IMR-90 (cell line): ENCODE measurements around the gene PLOD3. TPM values are rescaled to one million over a fixed set of nuclear protein-coding genes. Genes with fewer than 3 reads are reported as not detected.

ENCODE experiments used
- ATAC-seq: fragments of 200-7000 bp; cut with Tn5 transposase; 2 replicates; pipeline ENCODE4 v1.9.1; 2020; ENCODE audit warnings: low read depth, mild to moderate bottlenecking, moderate library complexity
- BruUV-seq: library from RNA; stranded (reverse); fragments of 400-500 nt; replicated peaks from 2 replicates; lab custom pipeline; 2021; lab: Mats Ljungman, UMichigan
- CTCF ChIA-PET: fragments of 300-600 bp; formaldehyde crosslinking; extraction: SDS; loops from one replicate; lab custom pipeline; 2021; ENCODE audit warnings: antibody characterized with exemption; lab: Yijun Ruan, JAX
- POLR2A ChIA-PET: fragments of 300-600 bp; sonication (Branson Sonifier 250); formaldehyde crosslinking; loops from one replicate; lab custom pipeline; 2022; ENCODE audit warnings: antibody characterized with exemption; ENCODE audit not compliant: unreplicated experiment; lab: Charles Lee
- DNase-seq: peaks from one replicate; pipeline ENCODE4 v3.0.0; 2013
- H2AFZ ChIP-seq: replicated peaks from 2 replicates; pipeline ENCODE3; 2013; ENCODE audit warnings: low read length, mild to moderate bottlenecking; ENCODE audit not compliant: poor library complexity
- H2AK5ac ChIP-seq: 2 replicates; pipeline ENCODE4 v1.6.1; 2013; ENCODE audit warnings: low read depth, low read length, inconsistent platforms
- H2AK9ac ChIP-seq: replicated peaks from 2 replicates; pipeline ENCODE3; 2013; ENCODE audit warnings: mild to moderate bottlenecking, low read depth, low read length, moderate library complexity; ENCODE audit not compliant: poor library complexity
- H2BK120ac ChIP-seq: 2 replicates; pipeline ENCODE4 v1.6.1; 2013; ENCODE audit warnings: low read depth, low read length, inconsistent platforms
- H2BK15ac ChIP-seq: 3 replicates; pipeline ENCODE4 v1.6.1; 2013; ENCODE audit warnings: low read depth, low read length, inconsistent platforms
- H2BK20ac ChIP-seq: 2 replicates; pipeline ENCODE4 v1.6.1; 2013; ENCODE audit warnings: low read depth, mild to moderate bottlenecking, inconsistent platforms, low read length, moderate library complexity
- H2BK5ac ChIP-seq: 2 replicates; pipeline ENCODE4 v1.6.1; 2013; ENCODE audit warnings: mild to moderate bottlenecking, low read depth, low read length, inconsistent platforms; ENCODE audit not compliant: poor library complexity, severe bottlenecking
- H3K14ac ChIP-seq: replicated peaks from 2 replicates; pipeline ENCODE4 v1.6.1; 2013; ENCODE audit warnings: low read depth, low read length, inconsistent platforms
- H3K18ac ChIP-seq: 2 replicates; pipeline ENCODE4 v1.6.1; 2013; ENCODE audit warnings: low read depth, low read length, control low read depth
- H3K23ac ChIP-seq: 2 replicates; pipeline ENCODE4 v1.6.1; 2013; ENCODE audit warnings: low read depth, low read length, inconsistent platforms
- H3K27ac ChIP-seq: 2 replicates; pipeline ENCODE4 v1.5.1; 2013; ENCODE audit warnings: mild to moderate bottlenecking, control low read depth, low read length; ENCODE audit not compliant: insufficient read depth
- H3K27me3 ChIP-seq: 2 replicates; pipeline ENCODE4 v1.6.1; 2013; ENCODE audit warnings: low read length; ENCODE audit not compliant: control insufficient read depth, insufficient read depth
- H3K36me3 ChIP-seq: 2 replicates; pipeline ENCODE4 v1.6.1; 2013; ENCODE audit warnings: low read length, mixed read lengths; ENCODE audit not compliant: control insufficient read depth, insufficient read depth
- H3K4ac ChIP-seq: 2 replicates; pipeline ENCODE4 v1.6.1; 2013; ENCODE audit warnings: low read depth, low read length, inconsistent platforms
- H3K4me1 ChIP-seq: 2 replicates; pipeline ENCODE4 v1.6.1; 2013; ENCODE audit warnings: low read length, mixed read lengths; ENCODE audit not compliant: control insufficient read depth, insufficient read depth
- H3K4me2 ChIP-seq: 2 replicates; pipeline ENCODE4 v1.6.1; 2013; ENCODE audit warnings: low read depth, mild to moderate bottlenecking, control low read depth, low read length, moderate library complexity
- H3K4me3 ChIP-seq: 2 replicates; pipeline ENCODE4 v1.5.1; 2013; ENCODE audit warnings: low read depth, mild to moderate bottlenecking, control low read depth, low read length, moderate library complexity; ENCODE audit not compliant: insufficient read depth
- H3K56ac ChIP-seq: 2 replicates; pipeline ENCODE4 v1.6.1; 2013; ENCODE audit warnings: low read length, inconsistent platforms; ENCODE audit not compliant: insufficient read depth; ENCODE audit errors: extremely low read depth
- H3K79me1 ChIP-seq, 2 experiments: 2 replicates each; pipeline ENCODE4 v1.6.1; 2013; ENCODE audit warnings: low read length in 2 of 2, inconsistent platforms in 1 of 2, low read depth in 1 of 2
- H3K9ac ChIP-seq: 2 replicates; pipeline ENCODE4 v1.6.1; 2013; ENCODE audit warnings: low read depth, low read length, control low read depth
- H3K9me1 ChIP-seq: 2 replicates; pipeline ENCODE4 v1.6.1; 2013; ENCODE audit warnings: low read length, inconsistent platforms; ENCODE audit not compliant: insufficient read depth
- H3K9me3 ChIP-seq: 2 replicates; pipeline ENCODE4 v1.6.1; 2013; ENCODE audit warnings: low read length; ENCODE audit not compliant: control insufficient read depth, insufficient read depth
- H4K20me1 ChIP-seq: 2 replicates; pipeline ENCODE4 v1.6.1; 2013; ENCODE audit warnings: low read length, inconsistent platforms; ENCODE audit not compliant: insufficient read depth
- H4K5ac ChIP-seq: 2 replicates; pipeline ENCODE4 v1.6.1; 2013; ENCODE audit warnings: mild to moderate bottlenecking, low read depth, low read length, control low read depth
- H4K8ac ChIP-seq, 2 experiments: 2 replicates each; pipeline ENCODE4 v1.6.1; 2013; ENCODE audit warnings: low read depth in 2 of 2, low read length in 2 of 2, control low read depth in 1 of 2, inconsistent platforms in 1 of 2
- H4K91ac ChIP-seq: 2 replicates; pipeline ENCODE4 v1.6.1; 2013; ENCODE audit warnings: low read depth, low read length, inconsistent platforms; ENCODE audit not compliant: insufficient read depth
- BHLHE40 ChIP-seq: fragments of 150-350 bp; IDR thresholded peaks from 2 replicates; pipeline ENCODE4 v1.6.1; 2016; ENCODE audit warnings: mild to moderate bottlenecking, low read depth, low read length
- RAD21 ChIP-seq: IDR thresholded peaks from 2 replicates; pipeline ENCODE4 v1.6.1; 2012; ENCODE audit warnings: low read length, improper control_type of control experiment
- RFX5 ChIP-seq: IDR thresholded peaks from 2 replicates; pipeline ENCODE4 v1.8.0; 2012; ENCODE audit warnings: low read depth, mild to moderate bottlenecking, low read length, moderate library complexity
- WGBS, 2 experiments: methylation state at CpG; one replicate each; pipeline versions ENCODE4 v1.1.5 to v1.1.7; 2013; ENCODE audit warnings: missing lambda C conversion rate in 2 of 2; ENCODE audit not compliant: insufficient read length in 1 of 2; ENCODE audit errors: extremely low coverage in 2 of 2; 5-methylcytosine and 5-hydroxymethylcytosine counted together
- dilution Hi-C: fragments of 300-500 bp; cut with HindIII; formaldehyde crosslinking; loops from one replicate; pipeline ENCODE4 v1.14.3; 2018; ENCODE audit warnings: low sequenced_read_pairs; ENCODE audit not compliant: unreplicated experiment
- in situ Hi-C: fragments of 300-500 bp; cut with MboI; formaldehyde crosslinking; loops from 3 replicates; pipeline ENCODE4 v1.14.3; 2019; ENCODE audit warnings: low sequenced_read_pairs, inconsistent platforms, mixed read lengths
- intact Hi-C: fragments of 100-400 bp; cut with micrococcal nuclease; formaldehyde crosslinking; loops from 2 replicates; pipeline ENCODE4 v1.10.0; 2022
- polyA plus RNA-seq, 3 experiments: library from polyadenylated mRNA; depleted of rRNA; stranded (reverse); fragments of >200 nt; gene quantifications; 2 replicates each; pipeline ENCODE4 v1.2.3, GENCODE V29; 2012; ENCODE audit warnings: low replicate concordance in 1 of 3
- total RNA-seq: library from RNA; depleted of rRNA; stranded (reverse); fragments of >200 nt; gene quantifications from 2 replicates; pipeline ENCODE4 v1.2.3, GENCODE V29; 2012

Gene PLOD3
- total and polyA plus RNA-seq, 2 of the 4 experiments (the other 2 are of a cell fraction), result 21.7 to 159 TPM

- H3K27ac ChIP-seq, result no peak overlapping the region
- H3K27me3 ChIP-seq, result no peaks in the 10 kb centered on the region
- no peak overlapping the region for H3K9ac ChIP-seq
- H3K9me1 ChIP-seq, result peaks cover 4% of the 10 kb centered on the region
- no peak overlapping the region for H2AFZ ChIP-seq
- no peak overlapping the region for H3K4ac ChIP-seq
- TF ChIP-seq BHLHE40 (no peak), RAD21 (no peak), RFX5 (no peak)
- peaks cover 9 to 23% of the 10 kb centered on the region in 2 experiments; a peak in 3 of 4 replicates for H3K79me1 ChIP-seq
- H2BK120ac ChIP-seq, result no peak overlapping the region
- H3K4me2 ChIP-seq, result no peak overlapping the region
- no peak overlapping the region for H4K91ac ChIP-seq
- H3K18ac ChIP-seq, result no peak overlapping the region
- peaks cover 52% of the 10 kb centered on the region for H3K36me3 ChIP-seq
- in situ Hi-C loops (no loop called here), intact Hi-C loops (no loop called here), dilution Hi-C loops (no loop called here)
- H3K14ac ChIP-seq, result no peak overlapping the region
- H3K56ac ChIP-seq, result no peak overlapping the region
- ChIA-PET POLR2A (interaction anchor here (0.6 kb wide), 1 partner anchor 18 kb away, joined by 3 read pairs; no protein-coding TSS in a partner anchor), CTCF (no interaction called here)
- no TSS peak for BruUV-seq
- no peak overlapping the region for H2BK5ac ChIP-seq
- DNase-seq, result no peak
- no peak overlapping the region for H3K4me3 ChIP-seq
- H3K9me3 ChIP-seq, result no peaks in the 10 kb centered on the region
- WGBS, 2 experiments, result no CpG with 5 or more reads among the region's 8 CpGs
- H2AK9ac ChIP-seq, result no peak overlapping the region
- H3K23ac ChIP-seq, result no peak overlapping the region
- no peak overlapping the region for H4K8ac ChIP-seq
- H2AK5ac ChIP-seq, result no peak overlapping the region
- H4K5ac ChIP-seq, result no peak overlapping the region
- H3K4me1 ChIP-seq, result peaks cover 9% of the 10 kb centered on the region
- no peak overlapping the region for H2BK20ac ChIP-seq
- no peak for ATAC-seq
- no peak overlapping the region for H2BK15ac ChIP-seq
- H4K20me1 ChIP-seq, result no peaks in the 10 kb centered on the region; the same call in 1 of the 2 replicates
These were observed 5.4 kb downstream of the PLOD3 start for GRCh38 chr7:101212014-101212413.
